HepG2 (cell line): Measurements from ENCODE around the gene KDM5B. TPM values are rescaled to one million over a fixed set of nuclear protein-coding genes. Genes with fewer than 3 reads are reported as not detected.
A peak's percentile ranks its signal among the peaks of the same experiment; 100 is the strongest.

Experiments
- BORCS8-MEF2B ChIP-seq: sonication (generic); formaldehyde crosslinking; IDR thresholded peaks from 2 replicates; pipeline ENCODE4 v1.8.0; 2022; ENCODE audit warnings: mild to moderate bottlenecking, missing genetic modification reagents
- CBX2 ChIP-seq, 2 experiments: fragments of 200-600 bp in 1 of 2; sonication (generic); formaldehyde crosslinking in 1 of 2; IDR thresholded peaks; 2 replicates each; pipeline versions ENCODE4 v1.7.0 to v1.8.1; 2018 to 2022; ENCODE audit warnings: low read depth in 2 of 2, low read length in 1 of 2, mild to moderate bottlenecking in 1 of 2, missing genetic modification reagents in 1 of 2
- GABPA ChIP-seq, 2 experiments: IDR thresholded peaks; 2 replicates each; pipeline ENCODE4 v1.6.1; 2011 to 2016; ENCODE audit warnings: low read depth in 2 of 2, low read length in 1 of 2, missing biosample characterization in 1 of 2, missing genetic modification characterization in 1 of 2
- GTF3A ChIP-seq: sonication (generic); formaldehyde crosslinking; conservative IDR thresholded peaks from 2 replicates; pipeline ENCODE4 v1.4.0; 2020; ENCODE audit warnings: mild to moderate bottlenecking, missing genetic modification reagents
- HNRNPLL ChIP-seq: fragments of 200-400 bp; formaldehyde crosslinking; IDR thresholded peaks from 2 replicates; pipeline ENCODE4 v1.6.1; 2017; ENCODE audit warnings: mild to moderate bottlenecking, low read depth, low read length; ENCODE audit not compliant: poor library complexity, severe bottlenecking
- MNT ChIP-seq: fragments of 450-650 bp; IDR thresholded peaks from 2 replicates; pipeline ENCODE4 v1.6.1; 2016
- MXI1 ChIP-seq: IDR thresholded peaks from 3 replicates; pipeline ENCODE4 v1.6.1; 2012; ENCODE audit warnings: low read depth, low read length, inconsistent platforms, borderline replicate concordance
- NCOA1 ChIP-seq: sonication (generic); formaldehyde crosslinking; IDR thresholded peaks from 2 replicates; pipeline ENCODE4 v1.9.0; 2021; ENCODE audit warnings: missing genetic modification reagents
- NFYB ChIP-seq: sonication (generic); formaldehyde crosslinking; IDR thresholded peaks from 2 replicates; pipeline ENCODE4 v1.4.0; 2020; ENCODE audit warnings: missing genetic modification reagents
- SATB2 ChIP-seq: sonication (generic); formaldehyde crosslinking; IDR thresholded peaks from 2 replicates; pipeline ENCODE4 v1.5.0; 2020; ENCODE audit warnings: missing genetic modification reagents
- SMARCE1 ChIP-seq: fragments of 450-650 bp; IDR thresholded peaks from 2 replicates; pipeline ENCODE4 v1.6.1; 2017; ENCODE audit warnings: borderline replicate concordance
- TGIF2 ChIP-seq: IDR thresholded peaks from 2 replicates; pipeline ENCODE4 v1.6.1; 2016; ENCODE audit warnings: control low read depth, missing compliant biosample characterization
- TOE1 ChIP-seq: sonication (generic); formaldehyde crosslinking; IDR thresholded peaks from 2 replicates; pipeline ENCODE4 v1.4.0; 2020; ENCODE audit warnings: mild to moderate bottlenecking, missing genetic modification reagents
- ZBTB2 ChIP-seq: sonication (generic); formaldehyde crosslinking; IDR thresholded peaks from 2 replicates; pipeline ENCODE4 v1.8.0; 2022; ENCODE audit warnings: low read depth, missing genetic modification reagents
- ZC3H4 ChIP-seq: sonication (generic); formaldehyde crosslinking; IDR thresholded peaks from 2 replicates; pipeline ENCODE4 v1.4.0; 2020; ENCODE audit warnings: missing genetic modification reagents, borderline replicate concordance
- ZNF256 ChIP-seq: sonication (generic); formaldehyde crosslinking; conservative IDR thresholded peaks from 2 replicates; pipeline ENCODE4 v1.4.0; 2020; ENCODE audit warnings: missing genetic modification reagents
- ZNF280B ChIP-seq: sonication (generic); formaldehyde crosslinking; IDR thresholded peaks from 2 replicates; pipeline ENCODE4 v1.5.0; 2020; ENCODE audit warnings: missing genetic modification reagents, mild to moderate bottlenecking, borderline replicate concordance
- ZNF337 ChIP-seq: sonication (generic); formaldehyde crosslinking; IDR thresholded peaks from 2 replicates; pipeline ENCODE4 v1.5.1; 2020; ENCODE audit warnings: missing genetic modification reagents, low read depth, mild to moderate bottlenecking, borderline replicate concordance
- ZNF446 ChIP-seq: sonication (generic); formaldehyde crosslinking; IDR thresholded peaks from 2 replicates; pipeline ENCODE4 v1.5.0; 2020; ENCODE audit warnings: mild to moderate bottlenecking, missing genetic modification reagents
- ZNF550 ChIP-seq: sonication (generic); formaldehyde crosslinking; IDR thresholded peaks from 2 replicates; pipeline ENCODE4 v1.4.0; 2020; ENCODE audit warnings: mild to moderate bottlenecking, missing genetic modification reagents, borderline replicate concordance
- ZNF598 ChIP-seq: sonication (generic); formaldehyde crosslinking; IDR thresholded peaks from 2 replicates; pipeline ENCODE4 v1.5.1; 2020; ENCODE audit warnings: mild to moderate bottlenecking, missing genetic modification reagents, borderline replicate concordance
- ZNF660 ChIP-seq: sonication (generic); formaldehyde crosslinking; IDR thresholded peaks from 2 replicates; pipeline ENCODE4 v1.5.1; 2020; ENCODE audit warnings: mild to moderate bottlenecking, low read depth, missing genetic modification reagents, borderline replicate concordance
- ZNF704 ChIP-seq: sonication (generic); formaldehyde crosslinking; IDR thresholded peaks from 2 replicates; pipeline ENCODE4 v1.8.1; 2023; ENCODE audit warnings: mild to moderate bottlenecking, inconsistent platforms, moderate library complexity, missing genetic modification reagents, borderline replicate concordance
- polyA plus RNA-seq, 8 experiments: library from polyadenylated mRNA; depleted of rRNA in 3 of 8; stranded (reverse) in 7 of 8; unstranded in 1 of 8; fragments of >200 nt; fragmentation: Illumina TruSeq in 4 of 8; extraction: Trizol in 4 of 8; gene quantifications; 2 replicates each; pipeline versions ENCODE4 v1.2.1 to v1.2.3, GENCODE V29; 2011 to 2016; ENCODE audit warnings: low read depth in 4 of 8, missing spikeins in 1 of 8, mixed read lengths in 1 of 8; ENCODE audit not compliant: insufficient read depth in 1 of 8
- total RNA-seq, 5 experiments: library from RNA; depleted of rRNA; stranded (reverse); fragments of >200 nt; fragmentation: Illumina TruSeq; extraction: Trizol; gene quantifications; 2 replicates each; pipeline ENCODE4 v1.2.3, GENCODE V29; 2016; ENCODE audit warnings: low read depth in 1 of 5

KDM5B gene
- total and polyA plus RNA-seq, 2 of the 13 experiments (the other 11 are each of a cell fraction or from before 2014, with no cell fraction given), result 34.2 to 35.4 TPM

- TF ChIP-seq ZNF704, result no peak
- 0 out of 2 replicates have a peak, but pooled peaks have one; percentile 6 for TF ChIP-seq ZNF337
- TF ChIP-seq NFYB (CRISPR knock-in tag), result no peak; the same call in 1 of the 2 replicates
- no peak for TF ChIP-seq ZNF660 (CRISPR knock-in tag)
- TF ChIP-seq CBX2 (IDR thresholded peaks at IDR 0.05; ENCODE audit: low read depth, low read length), result no peak
- TF ChIP-seq CBX2 (CRISPR knock-in tag; IDR thresholded peaks at IDR 0.05; ENCODE audit: low read depth), result no peak
- no peak for TF ChIP-seq GABPA (IDR thresholded peaks at IDR 0.05; ENCODE audit: low read depth, low read length)
- TF ChIP-seq GABPA (CRISPR knock-in tag; IDR thresholded peaks at IDR 0.05; ENCODE audit: low read depth), result peak; percentile 30; the same call in 1 of the 2 replicates
- TF ChIP-seq MNT, result no peak
- TF ChIP-seq SMARCE1, result no peak
- TF ChIP-seq ZC3H4, result no peak
- no peak for TF ChIP-seq ZBTB2
- no peak for TF ChIP-seq SATB2
- TF ChIP-seq ZNF598 (CRISPR knock-in tag), result no peak
- TF ChIP-seq NCOA1, result no peak
- TF ChIP-seq MXI1, result 0 out of 3 replicates have a peak, but pooled peaks have one; percentile 18
- 0 out of 2 replicates have a peak, but pooled peaks have one; percentile 57 for TF ChIP-seq TGIF2 (CRISPR knock-in tag)
- no peak for TF ChIP-seq ZNF446 (CRISPR knock-in tag)
- peak; percentile 65 for TF ChIP-seq HNRNPLL
- TF ChIP-seq ZNF280B, result no peak
- no peak for TF ChIP-seq ZNF256 (CRISPR knock-in tag)
- no peak for TF ChIP-seq TOE1
- TF ChIP-seq ZNF550 (CRISPR knock-in tag), result no peak
- TF ChIP-seq BORCS8-MEF2B (CRISPR knock-in tag), result no peak
- no peak for TF ChIP-seq GTF3A
These were observed 3.3 kb upstream of the KDM5B start (continued) for GRCh38 chr1:202811296-202812175.
